ENCODE data around the gene FCHSD2. TPM values are rescaled to one million over a fixed set of nuclear protein-coding genes. Genes with fewer than 3 reads are reported as not detected.

FCHSD2 gene
- total and polyA plus RNA-seq, 2 of the 8 experiments (the other 6 are each of a cell fraction or from before 2014, with no cell fraction given): 4.1 to 7.8 TPM

- no peaks in the 10 kb centered on the region for H3K4me1 ChIP-seq (replicated peaks in 1 of 4; ENCODE audit: control insufficient read depth in 3 of 4, insufficient read depth in 4 of 4, low read length in 3 of 4)
- H2AFZ ChIP-seq (ENCODE audit: low read length): no peak overlapping the region
- H3K9ac ChIP-seq (replicated peaks in 1 of 4; ENCODE audit: extremely low read depth in 1 of 4, low read depth in 3 of 4, low read length in 3 of 4): no peak overlapping the region
- no peak overlapping the region for H4K8ac ChIP-seq (ENCODE audit: extremely low read depth, insufficient read depth, low read length)
- POLR2A ChIA-PET (ENCODE audit: partially characterized antibody): no interaction called here
- no peak overlapping the region for H3K14ac ChIP-seq (ENCODE audit: insufficient read length)
- no peaks in the 10 kb centered on the region for H3K27me3 ChIP-seq (replicated peaks in 1 of 4; ENCODE audit: control insufficient read depth in 3 of 4, extremely low read depth in 1 of 4, insufficient read depth in 3 of 4, low read length in 3 of 4)
- H2BK12ac ChIP-seq (ENCODE audit: low read depth, low read length): no peak overlapping the region
- H3K23me2 ChIP-seq (ENCODE audit: low read depth, low read length): no peaks in the 10 kb centered on the region
- WGBS, 2 experiments (ENCODE audit: extremely low coverage in 1 of 2, insufficient coverage in 1 of 2, insufficient read length in 1 of 2, insufficient replicate concordance in 2 of 2, low coverage in 1 of 2, low lambda C conversion rate in 2 of 2, missing lambda C conversion rate in 1 of 2): 85% methylated on average over 6 of the region's 6 CpGs; no CpG with 5 or more reads in 1 of the 2 experiments
- H3K56ac ChIP-seq (replicated peaks; ENCODE audit: insufficient read length, low read depth, low read length): no peak overlapping the region
- H2BK120ac ChIP-seq (replicated peaks; ENCODE audit: low read depth, low read length): no peak overlapping the region
- no peaks in the 10 kb centered on the region for H3K36me3 ChIP-seq (ENCODE audit: control insufficient read depth in 2 of 4, insufficient read depth in 4 of 4, low read length in 3 of 4)
- H3K18ac ChIP-seq (ENCODE audit: extremely low read depth, low read length): no peak overlapping the region
- no peak overlapping the region for H3K4me3 ChIP-seq (ENCODE audit: extremely low read depth in 1 of 4, insufficient read depth in 2 of 4, low read depth in 3 of 4, low read length in 4 of 4)
- no peak overlapping the region for H2AK5ac ChIP-seq (ENCODE audit: low read depth, low read length)
- H4K91ac ChIP-seq (replicated peaks; ENCODE audit: insufficient read length, low read length): no peak overlapping the region
- H3K23ac ChIP-seq (ENCODE audit: insufficient read length): no peak overlapping the region
- H3K79me2 ChIP-seq (ENCODE audit: control insufficient read depth in 1 of 2, insufficient read depth in 2 of 2, low read length in 2 of 2): no peaks in the 10 kb centered on the region
- no peak for FAIRE-seq
- no peak overlapping the region for H3K4me2 ChIP-seq (ENCODE audit: insufficient read depth in 1 of 2, low read depth in 2 of 2, low read length in 2 of 2)
- no peak for TF ChIP-seq KDM5A (IDR thresholded peaks at IDR 0.05; ENCODE audit: low read length)
- no peak for TF ChIP-seq PHF8 (conservative IDR thresholded peaks at IDR 0.05; ENCODE audit: low read depth, low read length)
- TF ChIP-seq NANOG (IDR thresholded peaks at IDR 0.05; ENCODE audit: insufficient read depth, low read depth, low read length, poor library complexity, severe bottlenecking): no peak
- TF ChIP-seq CEBPB (IDR thresholded peaks at IDR 0.05; ENCODE audit: low read depth, low read length): no peak
- no peak for TF ChIP-seq EP300 (IDR thresholded peaks at IDR 0.05; ENCODE audit: borderline replicate concordance in 1 of 2, low read depth in 2 of 2, low read length in 2 of 2)
- TF ChIP-seq RXRA (IDR thresholded peaks at IDR 0.05; ENCODE audit: insufficient read depth, low read depth, low read length): no peak
- TF ChIP-seq SP2 (IDR thresholded peaks at IDR 0.05; ENCODE audit: low read length): no peak
- TF ChIP-seq SP1 (IDR thresholded peaks at IDR 0.05; ENCODE audit: low read depth, low read length): no peak
- no peak for TF ChIP-seq RFX5 (IDR thresholded peaks at IDR 0.05; ENCODE audit: borderline replicate concordance, low read depth, low read length)
- H4K5ac ChIP-seq (ENCODE audit: insufficient read length, low read depth, low read length): no peak overlapping the region
- no peak overlapping the region for H3K27ac ChIP-seq (ENCODE audit: low read depth, low read length)
- no peak overlapping the region for H2BK15ac ChIP-seq (ENCODE audit: low read length)
- no peaks in the 10 kb centered on the region for H4K20me1 ChIP-seq (replicated peaks in 1 of 2; ENCODE audit: control insufficient read depth in 1 of 2, insufficient read depth in 2 of 2, low read length in 2 of 2)
- no peak overlapping the region for H2BK5ac ChIP-seq (ENCODE audit: low read depth, low read length)
- DNase-seq (ENCODE audit: low read depth in 1 of 2, low spot score in 2 of 2): no peak
- H3K79me1 ChIP-seq (ENCODE audit: low read depth, low read length): no peaks in the 10 kb centered on the region
- no peak overlapping the region for H2BK20ac ChIP-seq (ENCODE audit: low read length)
- no peaks in the 10 kb centered on the region for H3K9me3 ChIP-seq (ENCODE audit: insufficient read depth in 2 of 2, low read depth in 1 of 2, low read length in 1 of 2)
- CTCF ChIA-PET (ENCODE audit: partially characterized antibody): interaction anchor here (1.1 kb wide), 1 partner anchor 158 kb away, joined by 3 read pairs; no protein-coding TSS in a partner anchor
- H3K4ac ChIP-seq (replicated peaks; ENCODE audit: insufficient read length, low read depth, low read length): no peak overlapping the region
These were observed 170.7 kb downstream of the FCHSD2 start for GRCh38 chr11:72971192-72971967.
